Measurements from ENCODE around the gene TEC.
A peak's percentile ranks its signal among the peaks of the same experiment; 100 is the strongest.

TEC gene

DNA sequence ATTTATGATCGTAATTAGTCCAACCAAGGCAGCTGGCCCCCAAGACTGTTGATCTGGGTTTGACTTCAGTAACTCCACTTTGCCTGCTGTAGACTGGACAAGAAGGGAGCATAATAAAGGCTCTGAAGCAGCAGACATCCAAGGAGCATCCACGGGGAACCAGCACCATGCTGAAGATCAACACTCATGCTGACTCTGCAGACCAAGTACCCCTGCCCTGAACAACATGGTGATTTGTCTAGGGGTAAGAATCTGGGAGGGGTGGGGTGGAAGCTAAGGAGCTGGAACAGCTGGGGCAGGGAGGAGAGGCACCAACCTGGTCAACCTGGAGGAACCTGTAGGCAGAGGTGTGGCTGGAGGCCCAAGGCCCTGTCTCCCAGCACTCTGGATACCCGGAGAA is 2.1 kb downstream of the TEC start:
- no peak for DNase-seq

DNA sequence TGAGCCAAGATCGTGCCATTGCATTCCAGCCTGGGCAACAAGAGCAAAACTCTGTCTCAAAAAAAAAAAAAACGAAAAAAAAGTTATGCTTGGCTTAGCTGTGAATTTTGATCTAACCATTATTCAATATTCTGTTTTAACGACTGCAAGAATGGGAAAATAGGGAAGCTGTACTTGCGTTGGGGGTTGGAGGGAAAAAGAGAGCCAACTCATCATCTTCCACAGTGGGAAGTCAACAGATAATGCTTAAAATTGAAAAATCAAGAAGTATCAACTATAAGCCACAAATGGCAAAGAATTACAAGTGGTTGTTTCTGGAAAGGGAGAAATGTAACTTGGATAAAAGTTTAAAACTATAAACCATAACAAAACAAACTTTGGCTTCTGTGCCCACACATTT is 2.9 kb downstream of the TEC start:
- DNase-seq: no peak

DNA sequence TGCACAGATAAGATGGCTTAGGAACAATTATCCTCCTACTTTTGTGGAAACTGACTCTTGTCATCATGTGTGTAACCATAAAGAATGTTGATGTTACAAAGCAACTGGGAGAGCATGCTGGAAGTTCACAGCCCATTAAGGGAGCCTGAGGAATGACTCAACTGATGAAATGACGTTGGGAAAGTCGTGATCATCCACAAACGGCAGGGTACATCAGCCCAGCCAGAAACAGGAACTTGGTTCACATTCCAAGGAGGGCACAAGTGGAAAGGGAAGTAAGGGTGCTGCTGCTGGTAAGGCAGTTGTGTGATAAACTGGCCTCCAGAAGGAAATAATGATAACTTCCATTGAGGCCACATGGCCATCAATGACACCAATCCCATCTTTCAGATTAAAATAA is 6.7 kb downstream of the TEC start:
- DNase-seq: no peak

DNA sequence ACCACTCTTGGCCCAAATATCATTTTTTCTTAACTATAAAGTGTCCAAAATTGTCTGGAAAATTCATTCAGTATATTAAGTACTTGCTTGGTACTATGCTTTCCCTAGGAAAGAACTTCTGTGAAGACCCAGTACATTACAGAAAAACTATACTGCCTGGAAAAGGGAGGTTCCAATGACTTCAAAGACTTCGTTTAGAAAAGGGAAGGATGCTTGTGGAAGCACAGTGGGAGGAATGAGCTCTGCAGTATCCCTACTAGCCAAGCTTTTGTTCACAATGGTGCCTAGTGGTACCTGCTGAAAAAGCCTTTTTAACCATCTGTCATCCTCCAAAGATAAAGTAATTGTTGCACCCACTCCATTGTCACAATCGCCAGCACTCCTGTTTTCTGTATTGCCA is 7.2 kb downstream of the TEC start:
- DNase-seq: no peak

DNA sequence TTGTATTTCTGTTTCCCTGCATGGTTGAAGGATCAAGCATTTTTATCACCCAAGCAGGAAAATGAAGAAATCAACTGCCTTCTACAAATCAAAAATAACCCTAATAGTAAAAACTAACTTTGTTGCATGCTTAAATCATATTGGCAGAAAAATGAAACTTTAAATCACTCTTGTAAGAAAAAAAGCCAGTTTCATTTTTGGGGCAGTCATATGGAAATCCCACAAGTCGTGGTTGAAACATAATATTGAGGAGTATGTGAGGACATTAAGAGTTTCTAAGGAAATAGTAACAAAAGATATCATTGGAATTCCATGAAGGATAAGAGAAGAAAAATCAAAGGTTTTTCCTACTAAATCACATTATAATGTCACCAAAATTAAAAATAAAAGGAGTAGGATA is 8.4 kb downstream of the TEC start:
- DNase-seq: peak; percentile 63

DNA sequence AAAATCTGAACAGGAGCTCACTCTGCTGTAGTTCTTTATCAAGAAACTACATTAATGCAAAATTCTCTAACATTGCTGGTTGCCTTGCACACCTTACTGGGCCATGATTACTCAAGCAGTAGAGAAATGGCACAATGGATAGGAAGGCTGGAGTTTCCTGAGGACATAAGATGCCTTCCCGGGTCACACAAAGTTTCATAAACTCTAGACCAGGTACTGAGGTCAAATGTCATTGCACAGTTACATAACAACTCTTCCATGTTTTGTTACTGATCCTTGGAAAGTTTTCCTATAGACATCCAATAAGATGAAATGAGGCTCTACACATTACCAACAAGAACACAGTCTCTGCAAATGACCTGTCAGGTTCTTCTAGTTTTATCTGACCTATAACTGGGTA is 9.9 kb downstream of the TEC start:
- no peak for DNase-seq

DNA sequence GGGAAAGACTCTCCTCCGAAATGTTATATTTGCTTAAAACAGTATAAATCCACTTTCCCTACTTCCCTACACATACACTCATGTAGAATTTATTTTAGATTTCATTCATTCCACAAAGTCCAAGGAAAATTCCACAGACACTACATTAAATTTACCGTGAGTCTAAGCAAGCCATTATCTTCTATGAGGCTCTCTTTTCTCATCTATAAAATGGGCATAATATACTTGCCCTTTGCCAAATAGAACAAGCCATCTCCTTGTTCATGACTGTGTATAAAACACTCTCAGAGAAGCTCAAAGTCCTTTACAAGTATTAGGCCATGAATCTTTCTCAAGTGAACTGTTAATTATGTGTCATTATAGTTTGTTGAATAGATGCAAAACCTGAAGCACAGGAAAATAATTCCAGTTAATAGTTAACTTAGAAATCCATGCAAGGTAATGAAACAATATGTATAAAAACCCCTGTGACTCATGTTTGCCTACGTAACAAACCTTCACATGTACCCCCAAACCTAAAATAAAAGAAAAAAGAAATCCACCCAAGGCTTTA is 10.7 kb downstream of the TEC start:
- no peak for DNase-seq

DNA sequence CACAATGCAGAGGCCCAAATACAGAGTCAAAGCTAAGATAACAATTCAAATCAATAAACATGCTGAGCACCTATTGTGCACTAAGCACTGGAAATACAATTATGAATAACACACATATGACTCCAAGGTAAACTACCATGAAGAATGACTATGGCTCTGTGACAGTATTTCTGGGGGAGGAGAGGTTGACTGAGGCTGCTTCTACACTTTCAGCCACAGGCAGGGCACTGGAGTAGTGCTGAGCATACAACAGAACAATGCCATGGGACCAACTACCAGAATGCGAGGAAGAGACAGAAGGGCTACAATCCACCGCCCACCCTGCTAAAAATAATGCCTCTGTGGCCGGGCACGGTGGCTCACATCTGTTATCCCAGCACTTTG is 13.7 kb downstream of the TEC start:
- DNase-seq: no peak

DNA sequence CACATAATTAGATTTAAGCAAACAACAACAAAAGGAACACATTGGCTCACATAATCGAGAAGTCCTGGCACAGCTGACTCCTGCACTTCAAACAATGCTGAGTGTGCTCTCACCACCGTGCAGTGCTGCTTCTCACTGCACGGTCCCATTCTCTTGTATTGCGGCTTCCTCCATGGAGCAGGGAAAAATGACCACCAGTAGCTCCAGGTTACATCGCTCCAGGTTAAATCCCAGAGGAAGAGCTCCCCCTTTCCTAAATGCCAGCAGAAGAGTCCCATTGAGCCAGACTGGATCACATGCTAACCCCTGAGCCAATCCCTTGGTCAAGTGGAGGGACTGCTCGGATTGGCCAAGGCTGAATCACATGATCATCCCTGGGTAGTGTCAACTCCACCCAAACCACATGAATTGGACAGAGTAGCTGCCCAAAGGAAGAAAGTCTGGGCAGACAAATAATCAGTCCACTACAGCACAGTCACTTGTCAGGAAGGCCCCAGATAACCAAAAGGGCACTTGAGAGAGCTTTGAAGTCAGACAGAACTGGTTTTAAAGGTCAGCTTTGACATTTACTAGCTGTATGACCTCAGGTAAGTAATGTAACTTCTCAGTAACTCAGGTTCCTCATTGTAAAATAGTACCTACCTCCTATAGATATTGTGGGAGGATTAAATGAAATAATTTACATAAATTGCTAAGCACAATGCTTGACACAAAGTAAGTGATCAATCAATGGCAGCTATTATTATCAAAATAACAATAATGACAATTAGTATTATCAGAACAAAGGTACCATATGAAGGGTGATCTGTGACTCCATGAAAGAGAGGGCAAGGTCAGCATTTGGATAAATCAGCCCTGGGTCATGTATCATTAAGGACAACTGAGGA is 14.3 kb downstream of the TEC start:
- DNase-seq: peak; percentile 97

DNA sequence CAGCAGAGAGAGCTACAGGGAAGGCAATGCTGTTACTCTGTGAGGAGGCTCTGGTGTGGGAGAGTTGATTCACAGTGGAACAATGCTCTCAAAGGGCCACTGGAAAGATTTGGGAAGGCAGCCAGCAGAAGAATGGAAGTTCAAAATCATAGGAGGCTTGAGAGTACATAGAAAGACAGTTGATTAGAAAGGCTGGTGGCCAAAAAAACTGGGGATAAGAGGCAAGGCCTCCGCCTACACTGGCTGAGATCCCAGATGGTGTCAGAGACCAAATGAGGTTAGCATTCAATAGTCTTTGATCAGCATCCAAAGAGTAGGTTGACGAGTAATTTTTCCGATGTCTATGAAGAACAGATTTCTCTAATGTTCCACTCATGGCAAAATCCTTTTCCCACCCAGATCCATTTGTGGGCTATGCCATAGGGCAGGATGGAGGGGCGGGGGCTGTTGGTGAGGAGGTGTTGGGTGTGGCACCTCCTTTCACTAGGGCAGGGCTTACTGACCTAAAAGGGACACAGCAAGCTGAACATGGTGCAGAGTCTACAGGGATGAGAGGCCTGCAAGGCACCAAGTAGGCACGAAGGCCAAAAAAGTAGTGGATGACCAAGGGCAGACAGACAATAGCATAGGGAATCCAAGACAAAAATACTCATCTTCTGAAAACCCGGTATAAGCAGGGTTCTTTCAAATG is 15.1 kb downstream of the TEC start:
- no peak for DNase-seq

DNA sequence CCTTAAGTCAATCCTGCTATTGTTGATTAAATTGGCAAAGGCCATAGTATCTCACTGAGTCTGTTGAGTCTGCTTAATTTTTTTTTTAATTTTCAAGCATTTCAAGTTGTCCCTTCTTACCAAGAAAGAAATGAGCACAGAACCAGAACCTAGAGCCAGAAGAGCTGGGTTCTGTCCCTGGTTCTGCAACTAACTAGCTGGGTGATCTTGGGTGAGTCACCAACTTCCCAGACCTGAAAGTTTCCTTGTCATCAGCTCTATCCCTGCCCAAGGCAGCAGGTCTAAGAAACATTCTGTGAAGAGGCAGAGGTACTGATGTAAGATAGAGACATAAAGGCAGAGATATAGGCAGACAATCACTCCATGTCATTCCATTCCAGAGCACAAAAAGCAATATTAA is 17.3 kb downstream of the TEC start:
- no peak for DNase-seq

DNA sequence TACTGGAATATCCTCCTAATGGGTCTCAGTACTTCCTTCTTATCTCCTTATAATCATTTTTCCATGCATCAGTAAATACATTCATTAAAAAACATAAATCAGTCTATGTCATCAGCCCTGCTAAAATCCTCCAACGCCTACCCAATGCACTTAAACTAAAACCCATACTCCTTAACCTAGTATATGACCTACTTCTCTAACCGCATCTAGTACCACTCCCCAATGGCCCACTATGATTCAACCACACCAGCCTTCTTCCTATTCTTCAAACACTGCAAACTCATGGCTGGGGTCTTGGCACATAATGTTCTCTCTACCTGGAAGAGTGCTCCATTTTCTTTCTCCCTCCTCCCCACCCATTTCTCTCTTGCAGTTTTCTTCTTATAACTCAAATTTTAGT is 18.7 kb downstream of the TEC start:
- DNase-seq: no peak

DNA sequence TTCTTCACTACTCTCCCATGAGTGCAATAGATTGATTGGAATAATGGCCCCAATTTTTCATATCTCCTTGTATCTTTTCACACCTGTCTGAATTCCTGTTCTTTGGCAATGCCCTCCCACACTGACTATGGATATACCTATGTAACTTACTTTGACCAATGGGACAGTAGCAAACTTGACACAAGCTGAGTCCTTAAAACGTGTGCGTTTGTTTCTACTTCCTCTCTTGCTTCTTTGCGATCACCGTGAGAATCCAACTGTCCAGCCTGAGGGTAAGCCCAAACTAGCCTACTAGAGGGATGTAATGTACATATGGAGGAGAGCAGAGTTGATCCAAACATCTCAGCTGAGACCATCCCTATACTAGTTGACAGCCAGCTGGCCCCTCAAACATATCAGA is 19.3 kb downstream of the TEC start:
- DNase-seq: no peak

DNA sequence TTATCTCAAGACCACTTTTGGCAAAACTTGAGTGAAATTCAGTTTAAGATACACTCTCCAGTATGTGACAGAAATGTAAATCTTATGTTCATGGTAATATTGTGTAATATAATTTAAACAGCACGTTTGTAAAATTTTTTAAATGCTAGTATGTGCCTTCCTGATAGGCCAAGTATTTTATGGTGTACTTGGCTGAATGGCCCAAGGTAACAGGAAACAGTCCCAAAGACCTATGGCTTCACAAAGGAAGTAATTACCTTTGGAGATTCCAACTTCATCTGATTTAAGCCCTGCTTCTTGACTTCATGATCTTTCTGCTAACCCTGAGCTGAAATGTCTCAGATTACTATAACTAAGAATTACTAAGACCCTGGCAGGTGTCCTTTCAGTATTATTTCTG is 20.3 kb downstream of the TEC start:
- DNase-seq: no peak

DNA sequence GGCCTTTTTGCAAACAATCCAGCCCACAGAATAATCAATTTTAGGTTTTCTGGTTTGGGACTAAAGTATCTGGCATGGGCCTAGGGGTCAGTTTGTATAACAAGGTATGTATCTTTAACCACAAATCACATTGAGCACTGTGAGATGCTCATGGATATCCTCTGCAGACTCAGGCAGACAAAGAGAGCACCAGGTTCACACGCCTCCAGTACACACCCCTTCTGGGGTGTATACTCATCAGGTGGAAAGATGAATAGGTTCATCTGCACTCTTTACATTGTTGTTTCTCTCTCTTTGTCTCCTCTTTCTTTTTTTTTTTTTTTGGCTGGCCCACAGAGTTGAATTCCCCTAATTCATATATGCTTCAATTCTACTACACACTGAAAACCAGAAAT is 21.1 kb downstream of the TEC start:
- DNase-seq: no peak

DNA sequence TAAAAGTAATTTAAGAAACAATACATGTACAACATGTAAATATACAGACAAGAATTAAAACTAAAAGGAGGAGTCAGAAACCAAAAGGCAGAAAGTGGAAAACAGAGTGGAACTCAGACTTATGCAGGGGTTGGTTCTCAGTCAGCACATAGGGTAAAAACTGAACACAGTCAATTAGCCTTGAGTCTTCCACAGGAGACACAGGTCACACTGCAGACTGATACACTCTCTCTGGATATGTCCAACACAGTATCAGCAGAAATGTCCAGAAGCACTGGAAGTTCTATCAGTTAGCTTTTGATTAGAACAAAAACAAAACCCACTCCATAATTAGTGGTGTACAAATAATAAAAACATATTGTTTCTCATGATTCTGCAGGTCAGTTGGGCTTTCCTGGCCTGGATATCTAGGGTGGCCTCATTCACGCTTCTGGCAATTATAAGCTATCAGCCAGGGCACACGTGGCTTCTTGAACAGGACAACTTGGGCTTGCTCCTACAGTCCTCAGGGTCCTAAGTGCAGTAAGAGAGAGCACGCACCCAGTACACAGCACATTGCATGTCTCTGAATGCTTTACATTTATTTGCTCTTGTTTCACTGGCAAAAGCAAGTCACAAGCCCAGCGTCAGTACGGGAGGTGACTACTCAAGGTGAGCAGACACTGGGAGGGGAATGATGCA is 21.6 kb downstream of the TEC start:
- no peak for DNase-seq

DNA sequence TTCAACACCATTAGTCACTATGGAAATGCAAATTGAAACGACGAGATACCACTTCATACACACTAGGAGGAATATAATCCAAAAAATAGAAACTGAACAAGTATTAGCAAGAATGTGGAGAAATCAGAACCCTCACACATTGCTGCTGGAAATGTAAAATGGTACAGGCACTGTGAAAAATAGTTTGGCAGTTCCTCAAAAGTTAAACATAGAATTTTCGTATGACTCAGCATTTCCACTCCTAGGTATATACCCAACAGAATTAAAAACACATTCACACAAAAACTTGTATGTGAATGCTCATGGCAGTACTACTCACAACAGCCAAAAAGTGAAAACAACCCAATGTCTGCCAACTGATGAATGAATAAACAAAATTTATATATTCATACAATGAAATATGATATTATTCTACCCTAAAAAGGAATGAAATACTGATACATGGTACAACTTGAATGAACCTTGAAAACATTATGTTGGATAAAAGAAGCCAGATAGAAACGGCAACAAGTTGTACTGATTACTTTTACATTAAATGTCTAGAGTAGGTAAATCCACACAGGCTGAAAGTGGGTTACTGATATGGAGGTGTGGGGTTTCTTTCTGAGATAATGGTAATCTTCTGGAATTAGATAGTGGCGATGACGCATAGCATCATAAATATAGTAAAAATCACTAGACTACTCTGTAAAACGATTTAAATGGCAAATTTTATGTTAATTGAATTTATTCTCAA is 22.3 kb downstream of the TEC start:
- DNase-seq: peak; percentile 90

DNA sequence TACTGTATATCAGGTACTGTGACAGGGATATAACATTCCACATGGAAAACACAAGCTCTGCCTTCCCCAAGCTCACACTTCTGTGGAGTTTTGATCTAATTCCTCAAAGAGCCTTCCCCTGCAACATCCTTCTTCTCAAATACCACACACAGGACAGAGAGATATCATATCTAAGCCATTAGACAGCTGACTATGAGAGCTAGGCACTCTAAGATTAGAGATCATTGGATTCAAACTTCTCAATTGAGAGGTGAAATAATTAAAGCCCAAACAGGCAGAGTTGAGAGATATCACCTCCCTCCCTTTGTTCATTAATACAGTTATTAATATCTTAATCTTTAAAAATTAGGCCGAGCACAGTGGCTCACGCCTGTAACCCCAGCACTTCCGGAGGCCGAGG is 25.0 kb downstream of the TEC start:
- peak; percentile 59 for DNase-seq

DNA sequence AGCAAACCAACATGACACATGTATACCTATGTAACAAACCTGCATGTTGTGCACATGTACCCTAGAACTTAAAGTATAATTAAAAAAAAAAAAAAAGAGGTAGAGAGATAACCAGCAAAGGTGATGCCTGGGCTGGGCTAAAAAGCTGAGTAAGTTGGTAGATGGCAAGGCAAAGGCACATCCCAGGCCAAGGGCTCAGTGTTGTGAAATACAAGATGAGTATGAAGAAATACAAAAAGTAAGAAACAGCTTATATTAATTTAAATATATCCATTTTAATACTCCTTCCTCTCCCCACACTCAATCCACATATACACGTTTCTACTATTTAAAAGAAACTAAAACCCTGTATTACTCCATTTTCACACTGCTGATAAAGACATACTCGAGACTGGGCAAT is 25.8 kb downstream of the TEC start:
- peak; percentile 79 for DNase-seq

DNA sequence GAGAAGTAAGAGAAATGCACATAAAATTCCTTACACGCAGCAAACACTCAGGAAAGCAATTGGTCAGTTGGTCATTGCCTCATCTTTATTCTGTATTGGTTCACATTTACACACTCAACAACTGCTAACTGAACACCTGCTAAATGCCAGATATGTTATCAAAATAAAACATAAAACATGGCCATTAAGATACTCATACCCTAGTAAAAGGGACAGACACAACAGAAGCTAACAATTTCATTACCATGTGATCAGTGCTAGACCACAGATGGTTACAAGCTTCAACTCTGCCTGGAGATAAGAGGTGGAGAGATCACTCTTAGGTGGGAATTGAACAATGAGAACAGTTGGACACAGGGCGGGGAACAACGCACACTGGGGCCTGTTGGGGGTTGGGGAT is 26.2 kb downstream of the TEC start:
- peak; percentile 96 for DNase-seq

DNA sequence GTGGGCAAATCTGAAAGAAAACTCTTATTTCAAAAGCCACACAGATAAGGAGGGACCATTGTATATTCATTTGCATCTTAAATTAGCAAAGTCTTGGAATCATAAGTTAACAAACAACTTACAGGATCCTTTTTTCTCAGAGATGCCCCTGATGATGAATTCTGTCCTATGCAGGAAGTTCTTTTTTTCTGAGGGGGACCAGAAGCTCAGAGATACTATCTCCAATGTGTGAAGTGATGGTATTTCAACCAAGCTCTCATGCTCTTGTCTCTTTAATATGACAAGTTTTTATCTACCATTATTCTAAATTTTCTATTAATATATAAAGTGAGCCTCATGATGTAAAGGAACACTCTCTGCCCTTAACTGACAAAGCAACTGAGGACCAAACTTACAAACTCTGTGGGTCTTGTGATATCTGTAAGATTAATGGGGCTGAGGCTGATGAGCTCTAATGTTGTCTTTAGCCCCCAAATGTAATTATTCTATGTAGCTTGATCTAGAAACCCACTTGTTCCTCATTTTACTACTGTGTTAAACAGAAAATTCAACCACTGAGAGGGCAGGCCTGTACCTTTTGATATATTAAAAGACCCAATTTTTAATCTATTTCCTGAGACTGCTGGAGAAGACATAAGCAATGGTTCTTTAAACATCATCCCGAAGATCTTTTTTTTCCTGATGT is 27.0 kb downstream of the TEC start:
- DNase-seq: peak; percentile 70

DNA sequence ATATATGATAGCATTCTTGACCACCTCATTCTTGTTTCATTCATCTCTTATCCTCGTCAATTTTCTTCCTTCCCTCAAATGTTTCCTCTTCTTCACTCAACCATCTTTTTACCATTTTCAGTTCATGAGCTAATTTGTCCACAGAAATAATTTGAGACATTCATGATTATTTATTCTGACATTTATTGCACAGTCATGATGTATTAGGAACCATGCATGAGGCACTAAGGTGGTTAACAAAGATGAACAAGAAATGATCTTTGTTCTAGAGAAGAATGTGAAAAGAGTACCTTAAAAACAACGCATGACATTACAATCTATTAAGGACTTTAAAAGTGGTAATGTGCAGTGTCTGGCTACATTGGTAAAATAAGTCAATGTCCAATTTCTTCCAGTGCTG is 27.9 kb downstream of the TEC start:
- DNase-seq: no peak

Data from OCI-M1 (cell line).